HCT116 (cell line): ENCODE measurements around the gene F13A1.

ENCODE experiments used
- CEBPB ChIP-seq: IDR thresholded peaks from 2 replicates; pipeline ENCODE4 v1.6.1; 2012; ENCODE audit warnings: low read depth
- ZFX ChIP-seq: fragments of 450-650 bp; IDR thresholded peaks from 2 replicates; pipeline ENCODE4 v1.6.1; 2017
- TF ChIP-seq, protein P1 (sequence below): IDR thresholded peaks from 2 replicates; pipeline ENCODE4 v1.6.1; 2012; ENCODE audit warnings: low read depth
- TF ChIP-seq, protein P2 (sequence below), 3 experiments: fragments of 200-600 bp in 1 of 3; sonication (generic) in 1 of 3; IDR thresholded peaks in 2 of 3; conservative IDR thresholded peaks in 1 of 3; 2 replicates each; pipeline ENCODE4 v1.5.1; 2012 to 2017; ENCODE audit warnings: low read depth in 2 of 3, low read length in 2 of 3, antibody characterized with exemption in 1 of 3, borderline replicate concordance in 1 of 3, control low read depth in 1 of 3, mild to moderate bottlenecking in 1 of 3, mixed read lengths in 1 of 3, mixed run types in 1 of 3, moderate library complexity in 1 of 3; ENCODE audit not compliant: insufficient read depth in 1 of 3

DNA sequence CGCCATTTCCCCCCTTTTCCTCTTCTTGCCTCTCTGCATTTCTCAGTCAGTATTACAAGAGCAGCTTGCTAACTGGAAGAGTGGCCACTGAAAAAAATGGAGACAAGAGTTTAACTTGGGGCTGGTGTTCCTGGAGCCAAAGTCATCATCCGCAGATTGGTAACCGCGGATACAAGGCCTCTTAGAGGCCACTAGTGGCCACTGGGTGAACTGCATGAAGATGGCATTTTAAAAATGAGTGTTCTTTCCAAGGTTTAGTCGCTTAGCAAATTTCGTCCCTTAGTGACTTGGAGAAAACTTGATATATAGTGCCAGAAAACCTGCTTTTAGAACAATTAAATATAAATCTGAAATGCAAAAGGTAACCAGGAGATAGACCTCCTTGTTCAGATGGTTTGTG lies 4.8 kb downstream of the F13A1 start:
- TF ChIP-seq, protein P1, sequence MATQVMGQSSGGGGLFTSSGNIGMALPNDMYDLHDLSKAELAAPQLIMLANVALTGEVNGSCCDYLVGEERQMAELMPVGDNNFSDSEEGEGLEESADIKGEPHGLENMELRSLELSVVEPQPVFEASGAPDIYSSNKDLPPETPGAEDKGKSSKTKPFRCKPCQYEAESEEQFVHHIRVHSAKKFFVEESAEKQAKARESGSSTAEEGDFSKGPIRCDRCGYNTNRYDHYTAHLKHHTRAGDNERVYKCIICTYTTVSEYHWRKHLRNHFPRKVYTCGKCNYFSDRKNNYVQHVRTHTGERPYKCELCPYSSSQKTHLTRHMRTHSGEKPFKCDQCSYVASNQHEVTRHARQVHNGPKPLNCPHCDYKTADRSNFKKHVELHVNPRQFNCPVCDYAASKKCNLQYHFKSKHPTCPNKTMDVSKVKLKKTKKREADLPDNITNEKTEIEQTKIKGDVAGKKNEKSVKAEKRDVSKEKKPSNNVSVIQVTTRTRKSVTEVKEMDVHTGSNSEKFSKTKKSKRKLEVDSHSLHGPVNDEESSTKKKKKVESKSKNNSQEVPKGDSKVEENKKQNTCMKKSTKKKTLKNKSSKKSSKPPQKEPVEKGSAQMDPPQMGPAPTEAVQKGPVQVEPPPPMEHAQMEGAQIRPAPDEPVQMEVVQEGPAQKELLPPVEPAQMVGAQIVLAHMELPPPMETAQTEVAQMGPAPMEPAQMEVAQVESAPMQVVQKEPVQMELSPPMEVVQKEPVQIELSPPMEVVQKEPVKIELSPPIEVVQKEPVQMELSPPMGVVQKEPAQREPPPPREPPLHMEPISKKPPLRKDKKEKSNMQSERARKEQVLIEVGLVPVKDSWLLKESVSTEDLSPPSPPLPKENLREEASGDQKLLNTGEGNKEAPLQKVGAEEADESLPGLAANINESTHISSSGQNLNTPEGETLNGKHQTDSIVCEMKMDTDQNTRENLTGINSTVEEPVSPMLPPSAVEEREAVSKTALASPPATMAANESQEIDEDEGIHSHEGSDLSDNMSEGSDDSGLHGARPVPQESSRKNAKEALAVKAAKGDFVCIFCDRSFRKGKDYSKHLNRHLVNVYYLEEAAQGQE, result no peak
- TF ChIP-seq, protein P2, sequence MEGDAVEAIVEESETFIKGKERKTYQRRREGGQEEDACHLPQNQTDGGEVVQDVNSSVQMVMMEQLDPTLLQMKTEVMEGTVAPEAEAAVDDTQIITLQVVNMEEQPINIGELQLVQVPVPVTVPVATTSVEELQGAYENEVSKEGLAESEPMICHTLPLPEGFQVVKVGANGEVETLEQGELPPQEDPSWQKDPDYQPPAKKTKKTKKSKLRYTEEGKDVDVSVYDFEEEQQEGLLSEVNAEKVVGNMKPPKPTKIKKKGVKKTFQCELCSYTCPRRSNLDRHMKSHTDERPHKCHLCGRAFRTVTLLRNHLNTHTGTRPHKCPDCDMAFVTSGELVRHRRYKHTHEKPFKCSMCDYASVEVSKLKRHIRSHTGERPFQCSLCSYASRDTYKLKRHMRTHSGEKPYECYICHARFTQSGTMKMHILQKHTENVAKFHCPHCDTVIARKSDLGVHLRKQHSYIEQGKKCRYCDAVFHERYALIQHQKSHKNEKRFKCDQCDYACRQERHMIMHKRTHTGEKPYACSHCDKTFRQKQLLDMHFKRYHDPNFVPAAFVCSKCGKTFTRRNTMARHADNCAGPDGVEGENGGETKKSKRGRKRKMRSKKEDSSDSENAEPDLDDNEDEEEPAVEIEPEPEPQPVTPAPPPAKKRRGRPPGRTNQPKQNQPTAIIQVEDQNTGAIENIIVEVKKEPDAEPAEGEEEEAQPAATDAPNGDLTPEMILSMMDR (IDR thresholded peaks at IDR 0.05 in 2 of 3, conservative IDR thresholded peaks at IDR 0.05 in 1 of 3; ENCODE audit: borderline replicate concordance in 1 of 3, insufficient read depth in 1 of 3, low read depth in 2 of 3, low read length in 2 of 3), result peak; percentile 27 to 81 (median 81); a peak in 5 of 6 replicates
- TF ChIP-seq ZFX, result no peak
- no peak for TF ChIP-seq CEBPB
